MM.1S (cell line): ENCODE data around the gene RUFY4.
A peak's percentile ranks its signal among the peaks of the same experiment; 100 is the strongest.
"Not testable (repeated sequence)": the region's sequence is repeated elsewhere in the genome, so short reads cannot be mapped to it uniquely, and the experiment has no call there.

Experiments used
- DNase-seq: peaks from one replicate; pipeline ENCODE4 v3.0.0-alpha.2; 2015
- H2AFZ ChIP-seq: fragments of 300-600 bp; sonication (generic); 2 replicates; pipeline ENCODE4 v1.6.0; 2016; ENCODE audit warnings: antibody characterized with exemption, low read length
- H3F3A ChIP-seq: fragments of 300-600 bp; sonication (generic); 2 replicates; pipeline ENCODE4 v1.6.1; 2016; ENCODE audit warnings: mild to moderate bottlenecking, antibody characterized with exemption, low read length, moderate library complexity, mixed read lengths; ENCODE audit not compliant: insufficient read depth
- H3K27ac ChIP-seq: fragments of 300-600 bp; sonication (generic); 2 replicates; pipeline ENCODE4 v1.5.1; 2016; ENCODE audit warnings: mild to moderate bottlenecking, low read length
- H3K27me3 ChIP-seq: fragments of 300-600 bp; sonication (generic); replicated peaks from 2 replicates; pipeline ENCODE4 v1.6.0; 2016; ENCODE audit warnings: low read length; ENCODE audit not compliant: insufficient read depth
- H3K36me3 ChIP-seq: fragments of 300-600 bp; sonication (generic); replicated peaks from 2 replicates; pipeline ENCODE4 v1.6.1; 2016; ENCODE audit warnings: mild to moderate bottlenecking, low read length, mixed read lengths; ENCODE audit not compliant: insufficient read depth
- H3K4me1 ChIP-seq: fragments of 300-600 bp; sonication (generic); 2 replicates; pipeline ENCODE4 v1.6.1; 2016; ENCODE audit warnings: low read length, mixed read lengths
- H3K4me2 ChIP-seq: fragments of 300-600 bp; sonication (generic); 2 replicates; pipeline ENCODE4 v1.6.0; 2016; ENCODE audit warnings: low read depth, low read length
- H3K4me3 ChIP-seq: fragments of 300-600 bp; sonication (generic); 2 replicates; pipeline ENCODE4 v1.5.1; 2016; ENCODE audit warnings: low read length, mixed read lengths
- H3K79me2 ChIP-seq: fragments of 300-600 bp; sonication (generic); 2 replicates; pipeline ENCODE4 v1.6.1; 2016; ENCODE audit warnings: mixed run types, low read length, mixed read lengths
- H3K9ac ChIP-seq: fragments of 300-600 bp; sonication (generic); 2 replicates; pipeline ENCODE4 v1.6.1; 2016; ENCODE audit warnings: low read length, mixed read lengths
- H3K9me2 ChIP-seq: fragments of 300-600 bp; sonication (generic); replicated peaks from 2 replicates; pipeline ENCODE4 v1.6.1; 2016; ENCODE audit warnings: mild to moderate bottlenecking, low read length, mixed read lengths; ENCODE audit not compliant: insufficient read depth
- H3K9me3 ChIP-seq: fragments of 300-600 bp; sonication (generic); replicated peaks from 2 replicates; pipeline ENCODE4 v1.6.1; 2016; ENCODE audit warnings: mild to moderate bottlenecking, low read length, mixed read lengths; ENCODE audit not compliant: insufficient read depth
- H4K20me1 ChIP-seq: fragments of 300-600 bp; sonication (generic); 2 replicates; pipeline ENCODE4 v1.6.1; 2016; ENCODE audit warnings: mild to moderate bottlenecking, low read length, moderate library complexity, mixed read lengths; ENCODE audit not compliant: insufficient read depth
- EZH2 ChIP-seq: fragments of 300-600 bp; sonication (generic); optimal IDR thresholded peaks from 2 replicates; pipeline ENCODE3; 2017; ENCODE audit warnings: low read depth, mild to moderate bottlenecking, antibody characterized with exemption, low read length, mixed read lengths
- EZH2phosphoT487 ChIP-seq: fragments of 300-600 bp; sonication (generic); IDR thresholded peaks from 2 replicates; pipeline ENCODE4 v1.6.1; 2018; ENCODE audit warnings: antibody characterized with exemption, low read length
- TF ChIP-seq, protein P1 (sequence below): fragments of 300-600 bp; sonication (generic); IDR thresholded peaks from 2 replicates; pipeline ENCODE4 v1.5.1; 2016; ENCODE audit warnings: antibody characterized with exemption, low read length, mixed read lengths

Gene RUFY4, protein sequence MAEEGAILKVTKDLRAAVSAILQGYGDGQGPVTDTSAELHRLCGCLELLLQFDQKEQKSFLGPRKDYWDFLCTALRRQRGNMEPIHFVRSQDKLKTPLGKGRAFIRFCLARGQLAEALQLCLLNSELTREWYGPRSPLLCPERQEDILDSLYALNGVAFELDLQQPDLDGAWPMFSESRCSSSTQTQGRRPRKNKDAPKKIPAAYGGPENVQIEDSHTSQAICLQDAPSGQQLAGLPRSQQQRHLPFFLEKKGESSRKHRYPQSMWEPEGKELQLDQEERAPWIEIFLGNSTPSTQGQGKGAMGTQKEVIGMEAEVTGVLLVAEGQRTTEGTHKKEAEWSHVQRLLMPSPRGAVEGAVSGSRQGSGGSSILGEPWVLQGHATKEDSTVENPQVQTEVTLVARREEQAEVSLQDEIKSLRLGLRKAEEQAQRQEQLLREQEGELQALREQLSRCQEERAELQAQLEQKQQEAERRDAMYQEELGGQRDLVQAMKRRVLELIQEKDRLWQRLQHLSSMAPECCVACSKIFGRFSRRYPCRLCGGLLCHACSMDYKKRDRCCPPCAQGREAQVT

DNA sequence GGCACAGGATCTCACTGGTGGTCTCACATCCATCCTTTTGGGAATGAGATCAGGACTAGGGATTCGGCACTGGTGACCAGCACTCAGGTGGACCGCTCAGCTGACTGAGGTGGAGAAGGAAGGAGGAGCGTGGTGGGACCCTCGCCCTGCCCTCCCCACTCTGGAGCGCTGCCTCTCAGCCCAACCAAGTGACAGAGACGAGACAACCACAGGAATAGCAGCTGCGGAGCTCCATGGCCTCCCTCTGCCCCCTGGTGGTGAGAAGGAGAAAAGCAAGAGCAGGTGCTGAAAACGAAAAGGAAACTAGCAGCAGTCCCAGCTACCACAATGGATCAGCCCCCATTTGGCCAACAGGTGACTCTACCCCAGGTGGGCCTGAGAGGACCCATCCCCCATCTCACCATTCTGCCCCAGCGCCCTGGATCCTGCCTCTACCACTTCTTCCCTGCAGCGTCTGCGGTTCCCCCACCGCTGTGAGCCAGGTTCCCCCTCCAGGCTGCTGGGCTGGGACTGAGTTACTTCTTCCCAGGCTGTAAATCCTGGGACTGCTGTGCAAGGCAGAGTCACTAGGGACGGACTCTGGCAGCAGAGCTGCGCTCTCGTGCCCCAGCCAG, at the start of gene RUFY4:
Gene RUFY4 (plus strand): TSS at position 533 of the 614 bp plus-strand sequence. CDS start 1,353 bp downstream, outside the sequence.
- not testable (repeated sequence) for H3K79me2 ChIP-seq, H4K20me1 ChIP-seq, H3K9me3 ChIP-seq, H3K4me1 ChIP-seq, H3K9me2 ChIP-seq, H3K36me3 ChIP-seq, H3K27ac ChIP-seq, H3F3A ChIP-seq, H3K27me3 ChIP-seq
- TF ChIP-seq, protein P1, sequence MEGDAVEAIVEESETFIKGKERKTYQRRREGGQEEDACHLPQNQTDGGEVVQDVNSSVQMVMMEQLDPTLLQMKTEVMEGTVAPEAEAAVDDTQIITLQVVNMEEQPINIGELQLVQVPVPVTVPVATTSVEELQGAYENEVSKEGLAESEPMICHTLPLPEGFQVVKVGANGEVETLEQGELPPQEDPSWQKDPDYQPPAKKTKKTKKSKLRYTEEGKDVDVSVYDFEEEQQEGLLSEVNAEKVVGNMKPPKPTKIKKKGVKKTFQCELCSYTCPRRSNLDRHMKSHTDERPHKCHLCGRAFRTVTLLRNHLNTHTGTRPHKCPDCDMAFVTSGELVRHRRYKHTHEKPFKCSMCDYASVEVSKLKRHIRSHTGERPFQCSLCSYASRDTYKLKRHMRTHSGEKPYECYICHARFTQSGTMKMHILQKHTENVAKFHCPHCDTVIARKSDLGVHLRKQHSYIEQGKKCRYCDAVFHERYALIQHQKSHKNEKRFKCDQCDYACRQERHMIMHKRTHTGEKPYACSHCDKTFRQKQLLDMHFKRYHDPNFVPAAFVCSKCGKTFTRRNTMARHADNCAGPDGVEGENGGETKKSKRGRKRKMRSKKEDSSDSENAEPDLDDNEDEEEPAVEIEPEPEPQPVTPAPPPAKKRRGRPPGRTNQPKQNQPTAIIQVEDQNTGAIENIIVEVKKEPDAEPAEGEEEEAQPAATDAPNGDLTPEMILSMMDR, result peak; percentile 64
- peak; percentile 82 for DNase-seq
- peak within 1 kb of the TSS; percentile 95 for H2AFZ ChIP-seq
- peak within 1 kb of the TSS; percentile 56; the same call in 1 of the 2 replicates for H3K9ac ChIP-seq
- peak within 1 kb of the TSS; percentile 61 for H3K4me3 ChIP-seq
- H3K4me2 ChIP-seq, result peak within 1 kb of the TSS; percentile 86

DNA sequence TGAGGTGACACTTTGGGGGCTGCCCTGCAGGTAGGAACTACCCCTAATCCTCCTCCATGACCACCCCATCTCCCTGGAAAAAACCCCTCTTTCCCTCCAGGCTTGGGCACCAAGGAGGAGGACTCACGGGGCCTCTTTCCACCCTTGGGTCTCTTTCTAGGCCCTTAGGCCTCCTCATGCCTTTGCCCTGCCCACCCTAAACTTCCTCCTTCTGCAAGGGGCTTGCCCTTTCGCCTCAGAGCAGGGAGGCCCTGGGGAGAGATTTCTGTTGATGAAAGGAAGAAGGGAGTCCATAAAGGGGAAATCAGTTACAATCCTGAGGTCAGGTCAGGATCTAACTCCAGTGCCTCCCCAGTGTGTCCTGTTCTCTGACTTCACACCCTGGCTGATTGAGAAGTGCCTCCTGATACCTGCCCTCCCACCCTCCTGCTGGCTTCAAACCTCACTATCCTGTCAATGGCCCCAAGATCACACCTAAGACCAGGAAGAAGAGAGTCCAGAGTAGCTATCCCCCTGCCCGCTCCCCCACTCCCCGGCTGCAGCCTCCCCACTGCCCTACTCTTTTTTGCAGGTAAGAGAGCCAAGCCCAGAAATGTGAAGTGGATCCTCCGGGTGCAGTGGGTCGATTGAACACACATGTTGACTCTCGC, 49.5 kb upstream of the RUFY4 start:
- Histone ChIP-seq H3K4me1 (no peaks in the 10 kb centered on the region), H2AFZ (no peak overlapping the region)

DNA sequence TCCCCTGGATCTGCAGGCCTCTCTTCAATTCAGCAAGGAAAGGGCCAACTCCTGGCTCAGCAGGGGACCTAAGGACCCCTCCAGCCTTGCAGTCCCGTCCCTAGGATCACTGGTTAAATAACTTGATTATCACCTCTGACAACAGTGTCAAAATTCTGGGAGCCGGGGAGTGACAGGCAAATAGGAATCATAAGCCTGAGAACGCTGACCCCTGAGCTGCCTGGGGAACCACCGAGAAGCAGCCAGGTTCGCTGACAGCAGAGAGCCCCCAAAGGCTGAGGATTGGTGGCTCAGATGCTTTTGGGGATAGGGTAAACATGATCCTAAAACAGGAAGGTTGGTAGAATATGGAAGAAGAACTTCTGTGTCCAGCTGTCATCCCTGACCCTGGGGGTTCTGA, 48.8 kb upstream of the RUFY4 start:
- Histone ChIP-seq H4K20me1 (no peaks in the 10 kb centered on the region), H3K9ac (no peak overlapping the region), H3K79me2 (no peaks in the 10 kb centered on the region), H3K4me2 (no peak overlapping the region), H2AFZ (no peak overlapping the region), H3F3A (no peaks in the 10 kb centered on the region), H3K36me3 (no peaks in the 10 kb centered on the region), H3K9me3 (no peaks in the 10 kb centered on the region), H3K27ac (no peak overlapping the region), H3K9me2 (no peaks in the 10 kb centered on the region), H3K4me3 (no peak overlapping the region), H3K27me3 (no peaks in the 10 kb centered on the region), H3K4me1 (no peaks in the 10 kb centered on the region)
- DNase-seq, result no peak
- TF ChIP-seq EZH2, result no peak
- TF ChIP-seq, protein P1, result no peak
- TF ChIP-seq EZH2phosphoT487, result no peak

More for the DNA sequence above, 49.5 kb upstream of the RUFY4 start:
- no peaks in the 10 kb centered on the region for H3K9me2 ChIP-seq
- TF ChIP-seq EZH2phosphoT487, result no peak
- TF ChIP-seq EZH2, result no peak
- TF ChIP-seq, protein P1, result no peak
- no peaks in the 10 kb centered on the region for H4K20me1 ChIP-seq
- H3K4me2 ChIP-seq, result no peak overlapping the region
- H3K4me3 ChIP-seq, result no peak overlapping the region
- H3F3A ChIP-seq, result no peaks in the 10 kb centered on the region
- H3K27me3 ChIP-seq, result no peaks in the 10 kb centered on the region
- no peak overlapping the region for H3K27ac ChIP-seq
- no peak overlapping the region for H3K9ac ChIP-seq
- DNase-seq, result no peak
- H3K9me3 ChIP-seq, result no peaks in the 10 kb centered on the region
- H3K79me2 ChIP-seq, result no peaks in the 10 kb centered on the region
- H3K36me3 ChIP-seq, result no peaks in the 10 kb centered on the region
